Transverse colon (tissue), 4 donors: ENCODE data around the gene PRTN3. TPM values are rescaled to one million over a fixed set of nuclear protein-coding genes. Genes with fewer than 3 reads are reported as not detected.

Experiments
- DNase-seq: peaks from one replicate; pipeline ENCODE4 v3.0.0-alpha.2; 2019
- H3K27ac ChIP-seq, 4 donors: fragments of 200-600 bp; sonication (generic); 2 replicates each; pipeline ENCODE4 v1.5.1; 2016 to 2018; ENCODE audit warnings: inconsistent platforms in 4 of 4
- H3K27me3 ChIP-seq: fragments of 200-600 bp; sonication (generic); 2 replicates; pipeline ENCODE4 v1.5.1; 2017; ENCODE audit warnings: inconsistent platforms
- H3K36me3 ChIP-seq, 4 donors: fragments of 200-600 bp; sonication (generic); 2 replicates each; pipeline ENCODE4 v1.5.1; 2017 to 2019; ENCODE audit warnings: inconsistent platforms in 4 of 4
- H3K4me1 ChIP-seq, 4 donors: fragments of 200-600 bp; sonication (generic); 2 replicates each; pipeline ENCODE4 v1.5.1; 2017 to 2020; ENCODE audit warnings: inconsistent platforms in 4 of 4
- H3K4me3 ChIP-seq, 4 donors: fragments of 200-600 bp; sonication (generic); 1 replicate in 1 of 4; 2 replicates in 3 of 4; pipeline versions ENCODE4 v1.5.1 to v1.6.1; 2017 to 2019; ENCODE audit warnings: inconsistent platforms in 4 of 4
- H3K9me3 ChIP-seq, 2 donors: fragments of 200-600 bp; sonication (generic); 2 replicates each; pipeline ENCODE4 v1.5.1; 2017 to 2019; ENCODE audit warnings: inconsistent platforms in 2 of 2
- EP300 ChIP-seq: sonication (generic); formaldehyde crosslinking; IDR thresholded peaks from one replicate; pipeline ENCODE4 v1.6.1; 2017; ENCODE audit warnings: antibody characterized with exemption, low read depth
- POLR2A ChIP-seq: fragments of 450-650 bp; IDR thresholded peaks from one replicate; pipeline ENCODE4 v1.6.1; 2016; ENCODE audit warnings: antibody characterized with exemption, mild to moderate bottlenecking, moderate library complexity
- POLR2AphosphoS5 ChIP-seq, 3 donors: sonication (generic); formaldehyde crosslinking; IDR thresholded peaks; one replicate each; pipeline ENCODE4 v1.6.1; 2016; ENCODE audit warnings: antibody characterized with exemption in 3 of 3
- WGBS, 2 donors: methylation state at CpG; one replicate each; pipeline ENCODE4 v1.1.5; 2018; ENCODE audit warnings: low coverage in 1 of 2; 5-methylcytosine and 5-hydroxymethylcytosine counted together
- in situ Hi-C, 4 donors: fragments of 200-750 bp; cut with MboI; loops; one replicate each; pipeline versions ENCODE4 v1.15.0 to v1.15.1; 2017; ENCODE audit warnings: low sequenced_read_pairs in 3 of 4, low pct_ligation_motif_present in 1 of 4, low pct_unique_long_range_greater_than_20kb in 1 of 4
- intact Hi-C: fragments of 100-400 bp; cut with DNase I; formaldehyde crosslinking; loops from one replicate; pipeline ENCODE4 v1.15.1; 2023; ENCODE audit warnings: low total_unique reads
- total RNA-seq, 4 donors: library from RNA; depleted of rRNA; stranded (reverse); fragments of >200 nt; gene quantifications; one replicate each; pipeline ENCODE4 v1.1.0, GENCODE V29; 2016
- TF ChIP-seq, protein P1 (sequence below), 5 experiments: fragments of 200-600 bp in 3 of 5; fragments of 450-650 bp in 2 of 5; sonication (generic) in 3 of 5; IDR thresholded peaks; 1 replicate in 2 of 5; 2 replicates in 3 of 5; pipeline ENCODE4 v1.5.1; 2016 to 2017; ENCODE audit warnings: antibody characterized with exemption in 5 of 5, inconsistent platforms in 3 of 5, mild to moderate bottlenecking in 2 of 5, moderate library complexity in 1 of 5

PRTN3 gene
- total RNA-seq, 4 donors from 2014 or later = not detected

DNA sequence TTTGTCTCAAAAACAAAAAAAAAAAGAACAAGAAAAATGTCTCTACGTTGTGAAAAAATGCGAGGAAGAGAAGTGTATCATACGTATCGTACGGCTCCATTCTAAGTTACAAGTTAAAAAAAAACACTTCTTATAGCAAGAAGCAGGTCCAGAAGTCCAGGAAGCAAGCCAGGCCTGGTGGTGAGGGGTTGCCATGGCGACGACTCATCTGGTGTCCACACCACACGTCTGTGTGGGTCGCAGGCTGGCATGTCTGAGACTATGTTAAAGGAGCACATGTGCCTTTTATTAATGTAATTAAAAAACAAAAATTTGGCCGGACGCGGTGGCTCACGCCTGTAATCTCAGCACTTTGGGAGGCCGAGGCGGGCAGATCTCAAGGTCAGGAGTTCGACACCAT, 46.3 kb downstream of the PRTN3 start:
- TF ChIP-seq POLR2A = no peak
- no peak for TF ChIP-seq POLR2AphosphoS5 (IDR thresholded peaks at IDR 0.05)
- TF ChIP-seq EP300 = no peak
- TF ChIP-seq, protein P1, sequence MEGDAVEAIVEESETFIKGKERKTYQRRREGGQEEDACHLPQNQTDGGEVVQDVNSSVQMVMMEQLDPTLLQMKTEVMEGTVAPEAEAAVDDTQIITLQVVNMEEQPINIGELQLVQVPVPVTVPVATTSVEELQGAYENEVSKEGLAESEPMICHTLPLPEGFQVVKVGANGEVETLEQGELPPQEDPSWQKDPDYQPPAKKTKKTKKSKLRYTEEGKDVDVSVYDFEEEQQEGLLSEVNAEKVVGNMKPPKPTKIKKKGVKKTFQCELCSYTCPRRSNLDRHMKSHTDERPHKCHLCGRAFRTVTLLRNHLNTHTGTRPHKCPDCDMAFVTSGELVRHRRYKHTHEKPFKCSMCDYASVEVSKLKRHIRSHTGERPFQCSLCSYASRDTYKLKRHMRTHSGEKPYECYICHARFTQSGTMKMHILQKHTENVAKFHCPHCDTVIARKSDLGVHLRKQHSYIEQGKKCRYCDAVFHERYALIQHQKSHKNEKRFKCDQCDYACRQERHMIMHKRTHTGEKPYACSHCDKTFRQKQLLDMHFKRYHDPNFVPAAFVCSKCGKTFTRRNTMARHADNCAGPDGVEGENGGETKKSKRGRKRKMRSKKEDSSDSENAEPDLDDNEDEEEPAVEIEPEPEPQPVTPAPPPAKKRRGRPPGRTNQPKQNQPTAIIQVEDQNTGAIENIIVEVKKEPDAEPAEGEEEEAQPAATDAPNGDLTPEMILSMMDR (IDR thresholded peaks at IDR 0.05) = no peak
- in situ Hi-C loops (no loop called here), intact Hi-C loops (no loop called here)
- Histone ChIP-seq H3K27me3 (no peaks in the 10 kb centered on the region), H3K4me3 (no peak overlapping the region), H3K27ac (no peak overlapping the region), H3K9me3 (no peaks in the 10 kb centered on the region), H3K36me3 (peaks cover 0 to 32% (median 15%) of the 10 kb centered on the region in 4 donors), H3K4me1 (peaks cover 0 to 9% (median 6%) of the 10 kb centered on the region in 4 donors)
- 82 to 91% methylated on average over 11 to 16 of the region's 16 CpGs for WGBS, 2 donors
- no peak for DNase-seq

DNA sequence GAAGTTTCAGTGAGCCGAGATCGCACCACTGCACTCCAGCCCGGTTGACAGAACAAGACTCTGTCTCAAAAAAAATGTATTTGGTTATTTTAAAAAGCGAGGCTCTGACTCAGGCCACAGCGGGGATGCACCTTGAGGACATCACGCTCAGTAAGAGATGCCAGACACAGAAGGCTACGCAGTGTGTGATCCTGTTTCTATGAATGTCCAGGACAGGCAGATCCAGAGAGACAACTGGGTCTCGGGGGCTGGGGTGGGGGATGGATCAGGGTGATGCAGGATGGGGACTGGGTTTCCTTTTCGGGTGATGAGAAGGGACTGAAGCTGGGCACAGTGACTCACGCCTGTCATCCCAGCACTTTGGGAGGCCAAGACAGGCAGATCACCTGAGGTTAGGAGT, 46.8 kb downstream of the PRTN3 start:
- Histone ChIP-seq H3K4me3 (no peak overlapping the region), H3K27me3 (no peaks in the 10 kb centered on the region), H3K9me3 (no peaks in the 10 kb centered on the region), H3K4me1 (peaks cover 0 to 12% (median 9%) of the 10 kb centered on the region in 4 donors), H3K27ac (no peak overlapping the region), H3K36me3 (peaks cover 0 to 27% (median 13%) of the 10 kb centered on the region in 4 donors)
- in situ Hi-C loops = no loop called here
- intact Hi-C loops = no loop called here
- no peak for DNase-seq
- TF ChIP-seq POLR2AphosphoS5 (IDR thresholded peaks at IDR 0.05) (no peak), POLR2A (no peak), EP300 (no peak)
- TF ChIP-seq, protein P1 (IDR thresholded peaks at IDR 0.05) = no peak
- WGBS, 2 donors = 94 to 95% methylated on average over 4 to 10 of the region's 10 CpGs

DNA sequence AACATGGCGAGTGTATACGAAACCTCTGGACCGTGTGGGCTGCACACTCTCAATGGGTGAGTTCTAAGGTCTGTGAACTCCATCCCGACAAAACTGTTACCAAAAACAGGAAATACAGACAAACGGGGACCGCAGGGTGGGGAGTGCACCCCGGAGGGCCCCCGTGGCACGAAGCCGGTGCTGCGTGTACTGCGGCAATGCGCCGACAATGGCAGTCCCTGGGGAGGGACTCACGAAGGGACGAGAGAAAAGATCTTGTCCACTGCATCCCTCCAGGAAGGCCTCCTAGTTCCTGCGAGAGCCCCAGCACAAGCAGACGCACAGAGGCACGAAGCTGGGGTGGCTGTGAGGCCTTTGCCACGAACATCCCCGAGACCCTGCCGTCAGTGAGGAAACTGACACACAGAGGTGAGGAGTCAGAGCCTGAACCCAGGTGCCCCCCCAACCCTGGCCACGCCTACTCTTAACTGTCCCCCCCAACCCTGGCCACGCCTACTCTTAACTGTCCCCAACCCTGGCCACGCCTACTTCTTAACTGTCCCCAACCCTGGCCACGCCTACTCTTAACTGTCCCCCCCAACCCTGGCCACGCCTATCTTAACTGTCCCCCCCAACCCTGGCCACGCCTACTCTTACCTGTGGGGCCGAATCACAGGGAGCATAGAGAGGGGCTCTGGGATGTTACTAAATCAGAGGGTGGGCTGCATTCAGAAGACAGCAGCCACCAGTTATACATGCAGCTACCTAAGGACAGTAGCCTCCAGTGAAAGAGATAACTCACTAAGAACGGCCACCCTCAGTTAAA, 48.0 kb downstream of the PRTN3 start:
- no peaks in the 10 kb centered on the region for H3K27me3 ChIP-seq
- in situ Hi-C loops = no loop called here
- no peaks in the 10 kb centered on the region for H3K9me3 ChIP-seq
- H3K4me3 ChIP-seq = no peak overlapping the region
- no peak for DNase-seq
- TF ChIP-seq EP300 = no peak
- no peak for TF ChIP-seq POLR2A
- TF ChIP-seq, protein P1 (IDR thresholded peaks at IDR 0.05) = no peak
- no peak for TF ChIP-seq POLR2AphosphoS5 (IDR thresholded peaks at IDR 0.05)
- peaks cover 0 to 15% (median 11%) of the 10 kb centered on the region in 4 donors for H3K4me1 ChIP-seq
- 82 to 87% methylated on average over 10 to 30 of the region's 30 CpGs for WGBS, 2 donors
- H3K36me3 ChIP-seq = peaks cover 0 to 26% (median 13%) of the 10 kb centered on the region in 4 donors
- intact Hi-C loops = no loop called here
- H3K27ac ChIP-seq = no peak overlapping the region

GRCh38 chr19:889662-890295, 49.0 kb downstream of the PRTN3 start:
- intact Hi-C loops = no loop called here
- peaks cover 0 to 23% (median 11%) of the 10 kb centered on the region in 4 donors for H3K36me3 ChIP-seq
- no peak for TF ChIP-seq POLR2AphosphoS5 (IDR thresholded peaks at IDR 0.05)
- no peak for TF ChIP-seq EP300
- TF ChIP-seq, protein P1 (IDR thresholded peaks at IDR 0.05) = no peak
- TF ChIP-seq POLR2A = no peak

More at GRCh38 chr19:889662-890295, 49.0 kb downstream of the PRTN3 start:
- in situ Hi-C loops = no loop called here
- Histone ChIP-seq H3K27me3 (no peaks in the 10 kb centered on the region), H3K9me3 (no peaks in the 10 kb centered on the region), H3K4me1 (peaks cover 0 to 16% (median 12%) of the 10 kb centered on the region in 4 donors), H3K27ac (no peak overlapping the region), H3K4me3 (no peak overlapping the region)
- no peak for DNase-seq
- WGBS, 2 donors = 94% methylated on average over 25 of the region's 26 CpGs; no CpG with 5 or more reads in 1 of the 2 donors
